ENCODE data around the gene SEBOX.

DNA sequence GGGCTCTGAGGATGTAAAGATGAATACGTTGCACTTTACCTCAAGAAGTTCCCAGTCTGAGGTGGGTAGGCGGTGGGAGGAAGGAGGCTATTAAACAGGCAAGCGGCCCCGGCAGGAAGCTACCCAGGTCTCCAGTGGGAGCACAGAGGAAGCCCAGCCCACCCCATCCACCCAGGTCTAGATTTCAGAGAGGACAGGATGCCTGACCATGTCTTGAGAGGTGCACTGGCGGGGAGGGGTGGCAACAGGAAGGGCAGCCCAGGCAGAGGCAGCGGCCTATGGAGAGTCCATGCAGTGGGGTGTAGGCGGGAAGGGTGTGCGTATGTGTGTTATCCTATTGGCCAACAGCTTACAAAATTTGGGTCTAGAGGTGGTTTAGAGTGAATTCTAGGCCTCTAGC, 20.4 kb upstream of the SEBOX start:
- no peak for TF ChIP-seq EZH2 (IDR thresholded peaks at IDR 0.05; ENCODE audit: low read length, missing control alignments)
- TF ChIP-seq, protein P1, sequence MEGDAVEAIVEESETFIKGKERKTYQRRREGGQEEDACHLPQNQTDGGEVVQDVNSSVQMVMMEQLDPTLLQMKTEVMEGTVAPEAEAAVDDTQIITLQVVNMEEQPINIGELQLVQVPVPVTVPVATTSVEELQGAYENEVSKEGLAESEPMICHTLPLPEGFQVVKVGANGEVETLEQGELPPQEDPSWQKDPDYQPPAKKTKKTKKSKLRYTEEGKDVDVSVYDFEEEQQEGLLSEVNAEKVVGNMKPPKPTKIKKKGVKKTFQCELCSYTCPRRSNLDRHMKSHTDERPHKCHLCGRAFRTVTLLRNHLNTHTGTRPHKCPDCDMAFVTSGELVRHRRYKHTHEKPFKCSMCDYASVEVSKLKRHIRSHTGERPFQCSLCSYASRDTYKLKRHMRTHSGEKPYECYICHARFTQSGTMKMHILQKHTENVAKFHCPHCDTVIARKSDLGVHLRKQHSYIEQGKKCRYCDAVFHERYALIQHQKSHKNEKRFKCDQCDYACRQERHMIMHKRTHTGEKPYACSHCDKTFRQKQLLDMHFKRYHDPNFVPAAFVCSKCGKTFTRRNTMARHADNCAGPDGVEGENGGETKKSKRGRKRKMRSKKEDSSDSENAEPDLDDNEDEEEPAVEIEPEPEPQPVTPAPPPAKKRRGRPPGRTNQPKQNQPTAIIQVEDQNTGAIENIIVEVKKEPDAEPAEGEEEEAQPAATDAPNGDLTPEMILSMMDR (conservative IDR thresholded peaks at IDR 0.05 in 1 of 2, IDR thresholded peaks at IDR 0.05 in 1 of 2; ENCODE audit: low read depth in 1 of 2, low read length in 2 of 2) = no peak

Data from fibroblast of lung (primary cell).